Cardiac muscle cell (in vitro differentiated cells and primary cell): ENCODE measurements around the gene STUB1. TPM values are rescaled to one million over a fixed set of nuclear protein-coding genes. Genes with fewer than 3 reads are reported as not detected.
A peak's percentile ranks its signal among the peaks of the same experiment; 100 is the strongest.

Experiments used
- DNase-seq, 2 donors: peaks; one replicate each; pipeline versions ENCODE4 v3.0.0 to v3.0.0-alpha.2; 2010 to 2017; ENCODE audit warnings: low read depth in 1 of 2, low spot score in 1 of 2
- H3K27ac ChIP-seq: fragments of 200-600 bp; sonication (generic); 2 replicates; pipeline ENCODE4 v1.5.1; 2016
- H3K27me3 ChIP-seq: fragments of 200-600 bp; sonication (generic); 2 replicates; pipeline ENCODE4 v1.6.0; 2016; ENCODE audit warnings: control low read depth
- H3K36me3 ChIP-seq: fragments of 200-600 bp; sonication (generic); 2 replicates; pipeline ENCODE4 v1.5.1; 2016; ENCODE audit warnings: control low read depth
- H3K4me1 ChIP-seq: fragments of 200-600 bp; sonication (generic); 2 replicates; pipeline ENCODE4 v1.8.1; 2017; ENCODE audit warnings: low read depth, mild to moderate bottlenecking, mixed run types
- H3K4me3 ChIP-seq: fragments of 200-600 bp; sonication (generic); 2 replicates; pipeline ENCODE4 v1.5.1; 2016; ENCODE audit warnings: mild to moderate bottlenecking
- H3K9me3 ChIP-seq: fragments of 200-600 bp; sonication (generic); 2 replicates; pipeline ENCODE4 v1.5.1; 2017; ENCODE audit warnings: low read depth, mild to moderate bottlenecking, control low read depth
- CTCF ChIP-seq: IDR thresholded peaks from 2 replicates; pipeline ENCODE4 v1.5.1; 2012; ENCODE audit warnings: low read depth, mild to moderate bottlenecking, low read length
- polyA plus RNA-seq: library from polyadenylated mRNA; unstranded; fragments of >200 nt; fragmentation: Nextera tagmentation; extraction: Ambion mirVana; gene quantifications from 2 replicates; pipeline ENCODE4 v1.2.1, GENCODE V29; 2016
- total RNA-seq: library from RNA; depleted of rRNA; stranded (reverse); fragments of >200 nt; gene quantifications from 2 replicates; pipeline ENCODE4 v1.2.3, GENCODE V29; 2016

The STUB1 gene
- total and polyA plus RNA-seq, 2 experiments from 2014 or later: 176 to 269 TPM

GRCh38 chr16:647173-647902, 32.9 kb upstream of the STUB1 start:
- no peaks in the 10 kb centered on the region for H3K36me3 ChIP-seq
- no peaks in the 10 kb centered on the region for H3K27me3 ChIP-seq
- no peak for TF ChIP-seq CTCF
- H3K27ac ChIP-seq: peak overlapping the region; percentile 16
- DNase-seq: no peak
- no peaks in the 10 kb centered on the region for H3K9me3 ChIP-seq
- H3K4me1 ChIP-seq: peaks cover 17% of the 10 kb centered on the region
- H3K4me3 ChIP-seq: no peak overlapping the region

GRCh38 chr16:648071-648780, 32.0 kb upstream of the STUB1 start:
- no peaks in the 10 kb centered on the region for H3K27me3 ChIP-seq
- no peaks in the 10 kb centered on the region for H3K9me3 ChIP-seq
- H3K36me3 ChIP-seq: no peaks in the 10 kb centered on the region
- peak overlapping the region; percentile 66 for H3K4me3 ChIP-seq
- peak; percentile 42 for TF ChIP-seq CTCF
- peak overlapping the region; percentile 85 for H3K27ac ChIP-seq
- peak; percentile 31 to 37 for DNase-seq
- H3K4me1 ChIP-seq: peaks cover 12% of the 10 kb centered on the region

GRCh38 chr16:648781-649589, 31.2 kb upstream of the STUB1 start, which contains the start of gene WDR90:
TSS of gene WDR90 (plus strand) at chr16:649365. CDS start at chr16:649417, 52 bp downstream.
- Histone ChIP-seq H3K4me3 (peak within 1 kb of the TSS; percentile 66), H3K27ac (peak within 1 kb of the TSS; percentile 85), H3K4me1 (peaks cover 12% of the 10 kb centered on the region), H3K9me3 (no peaks in the 10 kb centered on the region), H3K36me3 (no peaks in the 10 kb centered on the region), H3K27me3 (no peaks in the 10 kb centered on the region)
- peak; percentile 95 for DNase-seq
- TF ChIP-seq CTCF: no peak

DNA sequence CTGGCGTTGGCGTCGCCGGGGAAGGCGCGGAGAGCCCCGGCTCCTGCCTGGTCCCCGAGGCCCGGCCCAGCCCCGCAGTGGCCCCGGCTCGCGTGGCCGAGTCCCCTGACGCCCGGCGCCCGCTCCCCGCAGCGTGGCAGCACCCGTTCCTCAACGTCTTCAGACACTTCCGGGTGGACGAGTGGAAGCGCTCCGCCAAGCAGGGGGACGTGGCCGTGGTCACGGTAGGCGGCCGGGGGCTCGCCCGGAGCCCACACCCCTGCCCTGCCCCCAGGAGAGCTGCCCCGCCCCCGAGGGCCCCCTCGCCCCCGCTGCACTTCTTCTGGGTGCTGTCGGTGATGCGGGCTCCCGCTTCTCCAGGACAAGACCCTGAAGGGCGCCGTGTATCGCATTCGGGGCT, 30.6 kb upstream of the STUB1 start:
- no peak for DNase-seq
- Histone ChIP-seq H3K27me3 (no peaks in the 10 kb centered on the region), H3K4me3 (peak overlapping the region; percentile 66), H3K27ac (no peak overlapping the region), H3K9me3 (no peaks in the 10 kb centered on the region), H3K4me1 (peaks cover 12% of the 10 kb centered on the region), H3K36me3 (no peaks in the 10 kb centered on the region)
- TF ChIP-seq CTCF: no peak

- no peak overlapping the region for H3K27ac ChIP-seq
Observed at GRCh38 chr16:651844-652243, 28.4 kb upstream of the STUB1 start.

More at GRCh38 chr16:651844-652243, 28.4 kb upstream of the STUB1 start:
- Histone ChIP-seq H3K4me1 (peaks cover 12% of the 10 kb centered on the region), H3K9me3 (no peaks in the 10 kb centered on the region), H3K27me3 (no peaks in the 10 kb centered on the region), H3K36me3 (no peaks in the 10 kb centered on the region), H3K4me3 (no peak overlapping the region)
- no peak for TF ChIP-seq CTCF
- DNase-seq: no peak
